HepG2 (cell line): ENCODE measurements around the gene AHNAK. TPM values are rescaled to one million over a fixed set of nuclear protein-coding genes. Genes with fewer than 3 reads are reported as not detected.

Experiments used
- ARNT2 ChIP-seq: sonication (generic); formaldehyde crosslinking; IDR thresholded peaks from 2 replicates; pipeline ENCODE4 v1.8.0; 2022; ENCODE audit warnings: mild to moderate bottlenecking, low read depth, missing genetic modification reagents, moderate library complexity
- EHMT2 ChIP-seq: fragments of 200-600 bp; sonication (generic); IDR thresholded peaks from 2 replicates; pipeline ENCODE4 v1.7.0; 2017; ENCODE audit warnings: antibody characterized with exemption, low read depth, low read length, borderline replicate concordance
- FOSL2 ChIP-seq: sonication (generic); formaldehyde crosslinking; IDR thresholded peaks from 2 replicates; pipeline ENCODE4 v1.4.0; 2020; ENCODE audit warnings: missing genetic modification reagents
- FOXK1 ChIP-seq: sonication (generic); formaldehyde crosslinking; IDR thresholded peaks from 2 replicates; pipeline ENCODE4 v1.4.0; 2020; ENCODE audit warnings: low read depth, missing genetic modification reagents, borderline replicate concordance
- ISL2 ChIP-seq: sonication (generic); formaldehyde crosslinking; IDR thresholded peaks from 2 replicates; pipeline ENCODE4 v1.5.0; 2020; ENCODE audit warnings: missing genetic modification reagents
- KLF6 ChIP-seq: IDR thresholded peaks from 2 replicates; pipeline ENCODE4 v1.8.0; 2016; ENCODE audit warnings: missing biosample characterization, missing genetic modification reagents
- MBNL3 ChIP-seq: fragments of 250-450 bp; sonication (Bioruptor Pico); conservative IDR thresholded peaks from 2 replicates; pipeline ENCODE4 v1.8.0; 2022; ENCODE audit warnings: mild to moderate bottlenecking, inconsistent platforms
- MED1 ChIP-seq: sonication (generic); formaldehyde crosslinking; IDR thresholded peaks from 2 replicates; pipeline ENCODE4 v1.4.0; 2020; ENCODE audit warnings: missing genetic modification reagents
- PTBP1 ChIP-seq: fragments of 200-400 bp; formaldehyde crosslinking; IDR thresholded peaks from 2 replicates; pipeline ENCODE4 v1.6.1; 2018; ENCODE audit warnings: low read length, low read depth; ENCODE audit not compliant: poor library complexity, severe bottlenecking
- RAD51 ChIP-seq: fragments of 450-650 bp; IDR thresholded peaks from 2 replicates; pipeline ENCODE4 v1.6.1; 2016; ENCODE audit warnings: borderline replicate concordance
- RBM39 ChIP-seq: fragments of 200-400 bp; formaldehyde crosslinking; IDR thresholded peaks from one replicate; pipeline ENCODE4 v1.6.1; 2018; ENCODE audit warnings: antibody characterized with exemption, mild to moderate bottlenecking, low read depth, low read length; ENCODE audit not compliant: poor library complexity, severe bottlenecking
- REXO4 ChIP-seq: sonication (generic); formaldehyde crosslinking; IDR thresholded peaks from 2 replicates; pipeline ENCODE4 v1.8.0; 2022; ENCODE audit warnings: missing genetic modification reagents, mild to moderate bottlenecking, borderline replicate concordance
- SALL1 ChIP-seq: sonication (generic); formaldehyde crosslinking; IDR thresholded peaks from 2 replicates; pipeline ENCODE4 v1.8.0; 2022; ENCODE audit warnings: mild to moderate bottlenecking, missing genetic modification reagents
- ZMYM3 ChIP-seq: sonication (generic); formaldehyde crosslinking; IDR thresholded peaks from 2 replicates; pipeline ENCODE4 v1.5.1; 2020; ENCODE audit warnings: mild to moderate bottlenecking, missing genetic modification reagents
- ZNF205 ChIP-seq: IDR thresholded peaks from 2 replicates; pipeline ENCODE4 v1.6.1; 2018; ENCODE audit warnings: missing biosample characterization, missing genetic modification reagents
- ZNF329 ChIP-seq: sonication (generic); formaldehyde crosslinking; IDR thresholded peaks from 2 replicates; pipeline ENCODE4 v1.9.0; 2021; ENCODE audit warnings: low read depth, mild to moderate bottlenecking, missing genetic modification reagents
- ZNF350 ChIP-seq: sonication (generic); formaldehyde crosslinking; IDR thresholded peaks from 2 replicates; pipeline ENCODE4 v1.4.0; 2020; ENCODE audit warnings: mild to moderate bottlenecking, low read depth, missing genetic modification reagents, borderline replicate concordance
- ZNF550 ChIP-seq: sonication (generic); formaldehyde crosslinking; IDR thresholded peaks from 2 replicates; pipeline ENCODE4 v1.4.0; 2020; ENCODE audit warnings: mild to moderate bottlenecking, missing genetic modification reagents, borderline replicate concordance
- polyA plus RNA-seq, 8 experiments: library from polyadenylated mRNA; depleted of rRNA in 3 of 8; stranded (reverse) in 7 of 8; unstranded in 1 of 8; fragments of >200 nt; fragmentation: Illumina TruSeq in 4 of 8; extraction: Trizol in 4 of 8; gene quantifications; 2 replicates each; pipeline versions ENCODE4 v1.2.1 to v1.2.3, GENCODE V29; 2011 to 2016; ENCODE audit warnings: low read depth in 4 of 8, missing spikeins in 1 of 8, mixed read lengths in 1 of 8; ENCODE audit not compliant: insufficient read depth in 1 of 8
- total RNA-seq, 5 experiments: library from RNA; depleted of rRNA; stranded (reverse); fragments of >200 nt; fragmentation: Illumina TruSeq; extraction: Trizol; gene quantifications; 2 replicates each; pipeline ENCODE4 v1.2.3, GENCODE V29; 2016; ENCODE audit warnings: low read depth in 1 of 5
- TF ChIP-seq, protein P1 (sequence below): IDR thresholded peaks from 2 replicates; pipeline ENCODE4 v1.6.1; 2016; ENCODE audit warnings: missing biosample characterization, missing genetic modification reagents, low read depth
- TF ChIP-seq, protein P2 (sequence below): sonication (generic); formaldehyde crosslinking; IDR thresholded peaks from 2 replicates; pipeline ENCODE4 v1.4.0; 2020; ENCODE audit warnings: missing genetic modification reagents
- TF ChIP-seq, protein P3 (sequence below): sonication (generic); formaldehyde crosslinking; IDR thresholded peaks from 2 replicates; pipeline ENCODE4 v1.4.0; 2020; ENCODE audit warnings: missing genetic modification reagents
- TF ChIP-seq, protein P4 (sequence below): sonication (generic); formaldehyde crosslinking; IDR thresholded peaks from 2 replicates; pipeline ENCODE4 v1.5.1; 2020; ENCODE audit warnings: mild to moderate bottlenecking, missing genetic modification reagents, moderate library complexity
- TF ChIP-seq, protein P5 (sequence below): sonication (generic); formaldehyde crosslinking; IDR thresholded peaks from 2 replicates; pipeline ENCODE4 v1.4.0; 2020; ENCODE audit warnings: missing genetic modification reagents

AHNAK gene
- total and polyA plus RNA-seq, 2 of the 13 experiments (the other 11 are each of a cell fraction or from before 2014, with no cell fraction given): 23.4 to 25.0 TPM

DNA sequence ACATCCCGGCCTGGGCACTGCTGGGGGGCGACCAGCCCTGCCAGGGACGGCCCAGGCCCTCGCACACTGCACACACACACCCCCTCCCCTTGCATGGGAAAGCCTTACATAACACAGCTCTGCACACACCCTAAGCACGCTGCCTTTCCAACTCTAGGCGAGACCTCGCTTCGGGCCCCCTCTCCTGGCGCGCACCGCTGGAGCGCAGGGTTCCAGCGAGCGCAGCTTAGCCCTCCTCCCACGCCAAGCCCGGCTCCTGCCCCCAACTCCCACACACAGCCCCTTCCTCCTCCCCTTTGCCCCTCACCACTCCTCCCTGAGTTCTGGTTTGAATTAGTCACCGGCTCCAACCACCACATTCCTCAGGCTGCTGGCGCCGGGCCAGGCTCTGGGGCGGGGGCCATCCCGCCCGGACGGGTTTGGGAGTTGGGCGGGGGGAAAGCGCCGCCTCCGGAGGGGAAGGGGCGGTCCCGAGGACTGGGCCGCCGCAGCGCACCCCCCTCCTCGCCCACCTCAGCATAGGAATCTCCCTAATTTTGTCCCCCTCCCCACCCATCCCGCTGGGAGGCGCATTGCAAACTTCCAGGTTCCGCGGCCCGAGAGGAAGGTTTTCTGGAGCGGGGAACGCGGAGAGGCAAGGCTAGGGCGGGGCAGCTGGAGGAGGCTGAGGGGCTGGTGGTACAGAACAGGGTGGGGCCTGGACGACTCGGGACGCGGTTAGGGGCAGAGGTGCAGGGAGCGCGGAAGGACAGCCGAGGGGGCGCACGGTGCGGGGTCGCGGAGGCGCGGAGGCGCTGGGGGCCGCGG is 966 bp downstream of the AHNAK start (continued):
- peak; percentile 74; the same call in 1 of the 2 replicates for TF ChIP-seq ZNF350
- no peak for TF ChIP-seq REXO4 (CRISPR knock-in tag)
- TF ChIP-seq FOSL2 (CRISPR knock-in tag): peak; percentile 89
- peak; percentile 75 for TF ChIP-seq ARNT2
- TF ChIP-seq, protein P1, sequence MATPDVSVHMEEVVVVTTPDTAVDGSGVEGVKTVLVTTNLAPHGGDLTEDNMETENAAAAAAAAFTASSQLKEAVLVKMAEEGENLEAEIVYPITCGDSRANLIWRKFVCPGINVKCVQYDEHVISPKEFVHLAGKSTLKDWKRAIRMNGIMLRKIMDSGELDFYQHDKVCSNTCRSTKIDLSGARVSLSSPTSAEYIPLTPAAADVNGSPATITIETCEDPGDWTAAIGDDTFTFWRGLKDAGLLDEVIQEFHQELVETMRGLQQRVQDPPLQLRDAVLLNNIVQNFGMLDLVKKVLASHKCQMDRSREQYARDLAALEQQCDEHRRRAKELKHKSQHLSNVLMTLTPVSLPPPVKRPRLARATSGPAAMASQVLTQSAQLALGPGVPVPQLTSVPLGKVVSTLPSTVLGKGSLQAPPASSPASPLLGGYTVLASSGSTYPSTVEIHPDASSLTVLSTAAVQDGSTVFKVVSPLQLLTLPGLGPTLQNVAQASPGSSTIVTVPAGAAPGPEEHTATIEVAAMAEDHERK (CRISPR knock-in tag): no peak
- TF ChIP-seq ZNF205 (CRISPR knock-in tag): 0 out of 2 replicates have a peak, but pooled peaks have one; percentile 28
- no peak for TF ChIP-seq ISL2
- TF ChIP-seq, protein P2, sequence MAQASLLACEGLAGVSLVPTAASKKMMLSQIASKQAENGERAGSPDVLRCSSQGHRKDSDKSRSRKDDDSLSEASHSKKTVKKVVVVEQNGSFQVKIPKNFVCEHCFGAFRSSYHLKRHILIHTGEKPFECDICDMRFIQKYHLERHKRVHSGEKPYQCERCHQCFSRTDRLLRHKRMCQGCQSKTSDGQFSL (CRISPR knock-in tag): peak; percentile 52; the same call in 1 of the 2 replicates
- no peak for TF ChIP-seq MBNL3 (CRISPR knock-in tag)
- TF ChIP-seq MED1: peak; percentile 63
- TF ChIP-seq SALL1 (CRISPR knock-in tag): peak; percentile 74
- no peak for TF ChIP-seq ZNF550
- no peak for TF ChIP-seq RAD51
- no peak for TF ChIP-seq FOXK1 (CRISPR knock-in tag)
- TF ChIP-seq, protein P3, sequence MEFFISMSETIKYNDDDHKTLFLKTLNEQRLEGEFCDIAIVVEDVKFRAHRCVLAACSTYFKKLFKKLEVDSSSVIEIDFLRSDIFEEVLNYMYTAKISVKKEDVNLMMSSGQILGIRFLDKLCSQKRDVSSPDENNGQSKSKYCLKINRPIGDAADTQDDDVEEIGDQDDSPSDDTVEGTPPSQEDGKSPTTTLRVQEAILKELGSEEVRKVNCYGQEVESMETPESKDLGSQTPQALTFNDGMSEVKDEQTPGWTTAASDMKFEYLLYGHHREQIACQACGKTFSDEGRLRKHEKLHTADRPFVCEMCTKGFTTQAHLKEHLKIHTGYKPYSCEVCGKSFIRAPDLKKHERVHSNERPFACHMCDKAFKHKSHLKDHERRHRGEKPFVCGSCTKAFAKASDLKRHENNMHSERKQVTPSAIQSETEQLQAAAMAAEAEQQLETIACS (CRISPR knock-in tag): no peak; the same call in 1 of the 2 replicates
- TF ChIP-seq PTBP1: no peak
- TF ChIP-seq EHMT2: no peak
- TF ChIP-seq RBM39: peak; percentile 62
- 0 out of 2 replicates have a peak, but pooled peaks have one; percentile 52 for TF ChIP-seq ZNF329 (CRISPR knock-in tag)
- TF ChIP-seq, protein P4, sequence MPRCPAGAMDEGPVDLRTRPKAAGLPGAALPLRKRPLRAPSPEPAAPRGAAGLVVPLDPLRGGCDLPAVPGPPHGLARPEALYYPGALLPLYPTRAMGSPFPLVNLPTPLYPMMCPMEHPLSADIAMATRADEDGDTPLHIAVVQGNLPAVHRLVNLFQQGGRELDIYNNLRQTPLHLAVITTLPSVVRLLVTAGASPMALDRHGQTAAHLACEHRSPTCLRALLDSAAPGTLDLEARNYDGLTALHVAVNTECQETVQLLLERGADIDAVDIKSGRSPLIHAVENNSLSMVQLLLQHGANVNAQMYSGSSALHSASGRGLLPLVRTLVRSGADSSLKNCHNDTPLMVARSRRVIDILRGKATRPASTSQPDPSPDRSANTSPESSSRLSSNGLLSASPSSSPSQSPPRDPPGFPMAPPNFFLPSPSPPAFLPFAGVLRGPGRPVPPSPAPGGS (CRISPR knock-in tag): peak; percentile 90
- TF ChIP-seq KLF6: 0 out of 2 replicates have a peak, but pooled peaks have one; percentile 10
- TF ChIP-seq ZMYM3 (CRISPR knock-in tag): peak; percentile 44; the same call in 1 of the 2 replicates
- TF ChIP-seq, protein P5, sequence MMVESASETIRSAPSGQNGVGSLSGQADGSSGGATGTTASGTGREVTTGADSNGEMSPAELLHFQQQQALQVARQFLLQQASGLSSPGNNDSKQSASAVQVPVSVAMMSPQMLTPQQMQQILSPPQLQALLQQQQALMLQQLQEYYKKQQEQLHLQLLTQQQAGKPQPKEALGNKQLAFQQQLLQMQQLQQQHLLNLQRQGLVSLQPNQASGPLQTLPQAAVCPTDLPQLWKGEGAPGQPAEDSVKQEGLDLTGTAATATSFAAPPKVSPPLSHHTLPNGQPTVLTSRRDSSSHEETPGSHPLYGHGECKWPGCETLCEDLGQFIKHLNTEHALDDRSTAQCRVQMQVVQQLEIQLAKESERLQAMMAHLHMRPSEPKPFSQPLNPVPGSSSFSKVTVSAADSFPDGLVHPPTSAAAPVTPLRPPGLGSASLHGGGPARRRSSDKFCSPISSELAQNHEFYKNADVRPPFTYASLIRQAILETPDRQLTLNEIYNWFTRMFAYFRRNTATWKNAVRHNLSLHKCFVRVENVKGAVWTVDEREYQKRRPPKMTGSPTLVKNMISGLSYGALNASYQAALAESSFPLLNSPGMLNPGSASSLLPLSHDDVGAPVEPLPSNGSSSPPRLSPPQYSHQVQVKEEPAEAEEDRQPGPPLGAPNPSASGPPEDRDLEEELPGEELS (CRISPR knock-in tag): peak; percentile 67; the same call in 1 of the 2 replicates
